Type B pancreatic cell (in vitro differentiated cells): ENCODE measurements around the gene NEK7. TPM values are rescaled to one million over a fixed set of nuclear protein-coding genes. Genes with fewer than 3 reads are reported as not detected.

Experiments
- DNase-seq: peaks from one replicate; pipeline ENCODE4 v3.0.0; 2021; ENCODE audit warnings: mixed read lengths; ENCODE audit not compliant: unreplicated experiment; ENCODE audit errors: extremely low spot score
- H3K27ac Mint-ChIP-seq: 2 replicates; pipeline ENCODE4 v1.8.0; 2021; ENCODE audit warnings: mild to moderate bottlenecking, mixed read lengths
- H3K27me3 Mint-ChIP-seq: 2 replicates; pipeline ENCODE4 v1.8.0; 2021; ENCODE audit warnings: mixed read lengths
- H3K36me3 Mint-ChIP-seq: 2 replicates; pipeline ENCODE4 v1.8.0; 2021; ENCODE audit warnings: mixed read lengths
- H3K4me1 Mint-ChIP-seq: one replicate; pipeline ENCODE4 v1.8.0; 2021; ENCODE audit warnings: mixed read lengths; ENCODE audit not compliant: unreplicated experiment
- H3K4me3 Mint-ChIP-seq: 2 replicates; pipeline ENCODE4 v1.8.0; 2021; ENCODE audit warnings: mild to moderate bottlenecking, mixed read lengths
- H3K9me3 Mint-ChIP-seq: 2 replicates; pipeline ENCODE4 v1.8.0; 2021; ENCODE audit warnings: mixed read lengths
- CTCF ChIP-seq: fragments of 200-600 bp; sonication (generic); conservative IDR thresholded peaks from 2 replicates; pipeline ENCODE4 v1.5.0; 2021; ENCODE audit warnings: antibody characterized with exemption, mild to moderate bottlenecking
- total RNA-seq: library from RNA; stranded (reverse); gene quantifications from 2 replicates; pipeline ENCODE4 v1.2.1, GENCODE V29; 2021; ENCODE audit warnings: low replicate concordance

NEK7 gene
- total RNA-seq, 1 donor from 2014 or later, result 35.1 TPM

- H3K36me3 Mint-ChIP-seq, result peaks cover 5% of the 10 kb centered on the region
- no peak for TF ChIP-seq CTCF
- no peak overlapping the region for H3K27ac Mint-ChIP-seq
- H3K4me3 Mint-ChIP-seq, result no peak overlapping the region
- H3K4me1 Mint-ChIP-seq, result peaks cover 4% of the 10 kb centered on the region
- no peaks in the 10 kb centered on the region for H3K9me3 Mint-ChIP-seq
- H3K27me3 Mint-ChIP-seq, result no peaks in the 10 kb centered on the region
- no peak for DNase-seq
Measured at GRCh38 chr1:198259333-198260074, 102.7 kb downstream of the NEK7 start.

- no peaks in the 10 kb centered on the region for H3K27me3 Mint-ChIP-seq
- H3K4me1 Mint-ChIP-seq, result peaks cover 4% of the 10 kb centered on the region
- no peak for DNase-seq
- no peak overlapping the region for H3K4me3 Mint-ChIP-seq
- no peak for TF ChIP-seq CTCF
- H3K27ac Mint-ChIP-seq, result no peak overlapping the region
- H3K36me3 Mint-ChIP-seq, result no peaks in the 10 kb centered on the region
- H3K9me3 Mint-ChIP-seq, result no peaks in the 10 kb centered on the region
Measured at GRCh38 chr1:198261886-198262285, 105.1 kb downstream of the NEK7 start.

- no peak overlapping the region for H3K4me3 Mint-ChIP-seq
- H3K27me3 Mint-ChIP-seq, result no peaks in the 10 kb centered on the region
- no peak overlapping the region for H3K27ac Mint-ChIP-seq
- peaks cover 4% of the 10 kb centered on the region for H3K4me1 Mint-ChIP-seq
- H3K36me3 Mint-ChIP-seq, result no peaks in the 10 kb centered on the region
- no peak for DNase-seq
- TF ChIP-seq CTCF, result no peak
- no peaks in the 10 kb centered on the region for H3K9me3 Mint-ChIP-seq
Measured at GRCh38 chr1:198263186-198263585, 106.4 kb downstream of the NEK7 start.

- TF ChIP-seq CTCF, result no peak
- DNase-seq, result no peak
- Mint-ChIP-seq H3K27me3 (no peaks in the 10 kb centered on the region), H3K27ac (no peak overlapping the region), H3K4me1 (peaks cover 4% of the 10 kb centered on the region), H3K36me3 (no peaks in the 10 kb centered on the region), H3K4me3 (no peak overlapping the region), H3K9me3 (no peaks in the 10 kb centered on the region)
Measured at GRCh38 chr1:198264282-198264681, 107.5 kb downstream of the NEK7 start.

- DNase-seq, result no peak
Measured at GRCh38 chr1:198265073-198265661, 108.4 kb downstream of the NEK7 start.

More at GRCh38 chr1:198265073-198265661, 108.4 kb downstream of the NEK7 start:
- Mint-ChIP-seq H3K4me3 (no peak overlapping the region), H3K27ac (no peak overlapping the region), H3K9me3 (no peaks in the 10 kb centered on the region), H3K27me3 (no peaks in the 10 kb centered on the region), H3K4me1 (peaks cover 4% of the 10 kb centered on the region), H3K36me3 (no peaks in the 10 kb centered on the region)
- no peak for TF ChIP-seq CTCF
